IMR-90 (cell line): ENCODE measurements around the gene BTG3.

Experiments used
- BHLHE40 ChIP-seq: fragments of 150-350 bp; IDR thresholded peaks from 2 replicates; pipeline ENCODE4 v1.6.1; 2016; ENCODE audit warnings: mild to moderate bottlenecking, low read depth, low read length
- CHD1 ChIP-seq: IDR thresholded peaks from 2 replicates; pipeline ENCODE4 v1.6.1; 2012; ENCODE audit warnings: low read depth, low read length, improper control_type of control experiment
- ELK1 ChIP-seq: fragments of 150-350 bp; IDR thresholded peaks from 2 replicates; pipeline ENCODE4 v1.6.1; 2016; ENCODE audit warnings: low read depth, mild to moderate bottlenecking, low read length, moderate library complexity, borderline replicate concordance
- MAFK ChIP-seq: IDR thresholded peaks from 2 replicates; pipeline ENCODE4 v1.6.1; 2012; ENCODE audit warnings: low read depth, low read length, improper control_type of control experiment
- MAZ ChIP-seq: IDR thresholded peaks from 2 replicates; pipeline ENCODE4 v1.6.1; 2012; ENCODE audit warnings: low read depth, mild to moderate bottlenecking, low read length, improper control_type of control experiment, moderate library complexity, borderline replicate concordance
- POLR2A ChIP-seq: IDR thresholded peaks from 2 replicates; pipeline ENCODE4 v1.6.1; 2012; ENCODE audit warnings: mild to moderate bottlenecking, low read depth, low read length
- RAD21 ChIP-seq: IDR thresholded peaks from 2 replicates; pipeline ENCODE4 v1.6.1; 2012; ENCODE audit warnings: low read length, improper control_type of control experiment
- RCOR1 ChIP-seq: IDR thresholded peaks from 2 replicates; pipeline ENCODE4 v1.6.1; 2012; ENCODE audit warnings: mild to moderate bottlenecking, low read length, improper control_type of control experiment; ENCODE audit not compliant: insufficient replicate concordance
- RFX5 ChIP-seq: IDR thresholded peaks from 2 replicates; pipeline ENCODE4 v1.8.0; 2012; ENCODE audit warnings: low read depth, mild to moderate bottlenecking, low read length, moderate library complexity
- SMC3 ChIP-seq: fragments of 150-350 bp; IDR thresholded peaks from 2 replicates; pipeline ENCODE4 v1.6.1; 2016; ENCODE audit warnings: low read depth, mild to moderate bottlenecking, antibody characterized with exemption, low read length, moderate library complexity
- USF2 ChIP-seq: fragments of 150-350 bp; IDR thresholded peaks from 2 replicates; pipeline ENCODE4 v1.6.1; 2017; ENCODE audit warnings: mild to moderate bottlenecking, antibody characterized with exemption, low read length, low read depth
- TF ChIP-seq, protein P1 (sequence below): conservative IDR thresholded peaks from 2 replicates; pipeline ENCODE4 v1.5.1; 2012; ENCODE audit warnings: mild to moderate bottlenecking, low read depth, low read length, improper control_type of control experiment

GRCh38 chr21:17545007-17545406, 67.7 kb downstream of the BTG3 start:
- TF ChIP-seq SMC3 (no peak), RAD21 (no peak), POLR2A (no peak), MAZ (no peak), CHD1 (no peak), RCOR1 (no peak), RFX5 (no peak), BHLHE40 (no peak), ELK1 (no peak), USF2 (no peak), MAFK (no peak)
- TF ChIP-seq, protein P1, sequence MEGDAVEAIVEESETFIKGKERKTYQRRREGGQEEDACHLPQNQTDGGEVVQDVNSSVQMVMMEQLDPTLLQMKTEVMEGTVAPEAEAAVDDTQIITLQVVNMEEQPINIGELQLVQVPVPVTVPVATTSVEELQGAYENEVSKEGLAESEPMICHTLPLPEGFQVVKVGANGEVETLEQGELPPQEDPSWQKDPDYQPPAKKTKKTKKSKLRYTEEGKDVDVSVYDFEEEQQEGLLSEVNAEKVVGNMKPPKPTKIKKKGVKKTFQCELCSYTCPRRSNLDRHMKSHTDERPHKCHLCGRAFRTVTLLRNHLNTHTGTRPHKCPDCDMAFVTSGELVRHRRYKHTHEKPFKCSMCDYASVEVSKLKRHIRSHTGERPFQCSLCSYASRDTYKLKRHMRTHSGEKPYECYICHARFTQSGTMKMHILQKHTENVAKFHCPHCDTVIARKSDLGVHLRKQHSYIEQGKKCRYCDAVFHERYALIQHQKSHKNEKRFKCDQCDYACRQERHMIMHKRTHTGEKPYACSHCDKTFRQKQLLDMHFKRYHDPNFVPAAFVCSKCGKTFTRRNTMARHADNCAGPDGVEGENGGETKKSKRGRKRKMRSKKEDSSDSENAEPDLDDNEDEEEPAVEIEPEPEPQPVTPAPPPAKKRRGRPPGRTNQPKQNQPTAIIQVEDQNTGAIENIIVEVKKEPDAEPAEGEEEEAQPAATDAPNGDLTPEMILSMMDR, result no peak
